ENCODE measurements around the gene BCL7B.

DNA sequence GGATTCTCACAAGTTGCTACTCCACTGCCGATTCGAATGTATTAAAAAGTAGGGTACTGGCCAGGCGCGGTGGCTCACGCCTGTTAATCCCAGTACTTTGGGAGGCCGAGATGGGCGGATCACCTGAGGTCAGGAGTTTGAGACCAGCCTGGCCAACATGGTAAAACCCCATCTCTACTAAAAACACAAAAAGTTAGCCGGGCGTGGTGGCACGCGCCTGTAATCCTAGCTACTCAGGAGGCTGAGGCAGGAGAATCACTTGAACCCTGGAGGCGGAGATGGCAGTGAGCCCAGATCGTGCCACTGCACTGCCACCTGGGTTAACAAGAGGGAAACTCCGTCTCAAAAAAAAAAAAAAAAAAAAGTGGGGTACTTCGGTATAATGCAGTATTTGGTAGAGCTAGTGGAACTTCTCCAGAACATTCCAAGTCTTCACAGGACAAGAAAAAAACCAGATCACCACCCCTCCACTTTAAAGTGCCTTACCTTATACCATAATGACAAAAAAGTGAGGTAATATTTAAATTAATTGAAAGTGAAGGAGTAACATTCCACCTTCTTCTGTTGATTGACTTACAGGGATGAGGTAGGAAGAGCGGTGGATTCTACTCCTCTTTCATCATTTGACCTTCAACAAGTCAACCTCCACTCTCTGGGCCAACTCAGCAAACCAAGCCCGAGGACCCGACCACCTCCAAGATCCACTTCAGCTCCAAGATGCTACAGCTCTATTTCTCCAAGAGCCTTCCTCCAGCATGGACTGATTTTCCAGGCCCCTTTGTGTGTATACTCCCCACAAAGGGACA lies 37.4 kb downstream of the BCL7B start:
- TF ChIP-seq, protein P1, sequence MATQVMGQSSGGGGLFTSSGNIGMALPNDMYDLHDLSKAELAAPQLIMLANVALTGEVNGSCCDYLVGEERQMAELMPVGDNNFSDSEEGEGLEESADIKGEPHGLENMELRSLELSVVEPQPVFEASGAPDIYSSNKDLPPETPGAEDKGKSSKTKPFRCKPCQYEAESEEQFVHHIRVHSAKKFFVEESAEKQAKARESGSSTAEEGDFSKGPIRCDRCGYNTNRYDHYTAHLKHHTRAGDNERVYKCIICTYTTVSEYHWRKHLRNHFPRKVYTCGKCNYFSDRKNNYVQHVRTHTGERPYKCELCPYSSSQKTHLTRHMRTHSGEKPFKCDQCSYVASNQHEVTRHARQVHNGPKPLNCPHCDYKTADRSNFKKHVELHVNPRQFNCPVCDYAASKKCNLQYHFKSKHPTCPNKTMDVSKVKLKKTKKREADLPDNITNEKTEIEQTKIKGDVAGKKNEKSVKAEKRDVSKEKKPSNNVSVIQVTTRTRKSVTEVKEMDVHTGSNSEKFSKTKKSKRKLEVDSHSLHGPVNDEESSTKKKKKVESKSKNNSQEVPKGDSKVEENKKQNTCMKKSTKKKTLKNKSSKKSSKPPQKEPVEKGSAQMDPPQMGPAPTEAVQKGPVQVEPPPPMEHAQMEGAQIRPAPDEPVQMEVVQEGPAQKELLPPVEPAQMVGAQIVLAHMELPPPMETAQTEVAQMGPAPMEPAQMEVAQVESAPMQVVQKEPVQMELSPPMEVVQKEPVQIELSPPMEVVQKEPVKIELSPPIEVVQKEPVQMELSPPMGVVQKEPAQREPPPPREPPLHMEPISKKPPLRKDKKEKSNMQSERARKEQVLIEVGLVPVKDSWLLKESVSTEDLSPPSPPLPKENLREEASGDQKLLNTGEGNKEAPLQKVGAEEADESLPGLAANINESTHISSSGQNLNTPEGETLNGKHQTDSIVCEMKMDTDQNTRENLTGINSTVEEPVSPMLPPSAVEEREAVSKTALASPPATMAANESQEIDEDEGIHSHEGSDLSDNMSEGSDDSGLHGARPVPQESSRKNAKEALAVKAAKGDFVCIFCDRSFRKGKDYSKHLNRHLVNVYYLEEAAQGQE (IDR thresholded peaks at IDR 0.05; ENCODE audit: unreplicated experiment) = no peak
- TF ChIP-seq EZH2 (IDR thresholded peaks at IDR 0.05; ENCODE audit: low read depth, unreplicated experiment) (no peak), EZH2phosphoT487 (IDR thresholded peaks at IDR 0.05; ENCODE audit: unreplicated experiment) (no peak)
- TF ChIP-seq, protein P2, sequence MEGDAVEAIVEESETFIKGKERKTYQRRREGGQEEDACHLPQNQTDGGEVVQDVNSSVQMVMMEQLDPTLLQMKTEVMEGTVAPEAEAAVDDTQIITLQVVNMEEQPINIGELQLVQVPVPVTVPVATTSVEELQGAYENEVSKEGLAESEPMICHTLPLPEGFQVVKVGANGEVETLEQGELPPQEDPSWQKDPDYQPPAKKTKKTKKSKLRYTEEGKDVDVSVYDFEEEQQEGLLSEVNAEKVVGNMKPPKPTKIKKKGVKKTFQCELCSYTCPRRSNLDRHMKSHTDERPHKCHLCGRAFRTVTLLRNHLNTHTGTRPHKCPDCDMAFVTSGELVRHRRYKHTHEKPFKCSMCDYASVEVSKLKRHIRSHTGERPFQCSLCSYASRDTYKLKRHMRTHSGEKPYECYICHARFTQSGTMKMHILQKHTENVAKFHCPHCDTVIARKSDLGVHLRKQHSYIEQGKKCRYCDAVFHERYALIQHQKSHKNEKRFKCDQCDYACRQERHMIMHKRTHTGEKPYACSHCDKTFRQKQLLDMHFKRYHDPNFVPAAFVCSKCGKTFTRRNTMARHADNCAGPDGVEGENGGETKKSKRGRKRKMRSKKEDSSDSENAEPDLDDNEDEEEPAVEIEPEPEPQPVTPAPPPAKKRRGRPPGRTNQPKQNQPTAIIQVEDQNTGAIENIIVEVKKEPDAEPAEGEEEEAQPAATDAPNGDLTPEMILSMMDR (conservative IDR thresholded peaks at IDR 0.05; ENCODE audit: low read depth in 2 of 2) = no peak
